NCI-H2171 (cell line): Measurements from ENCODE around the gene LSAMP.
A peak's percentile ranks its signal among the peaks of the same experiment; 100 is the strongest.

Experiments used
- DNase-seq: peaks from one replicate; lab custom pipeline; 2025; lab: John Stamatoyannopoulos, UW

Gene LSAMP

GRCh38 chr3:116445311-116445841, at the start of gene LSAMP:
Gene LSAMP, minus strand, starts transcription at chr3:116445487.
- peak; percentile 58 for DNase-seq

GRCh38 chr3:116492379-116492778, 47.1 kb upstream of the LSAMP start:
- DNase-seq, result no peak

GRCh38 chr3:116483135-116483534, 37.8 kb upstream of the LSAMP start:
- DNase-seq, result no peak

GRCh38 chr3:116476691-116477090, 31.4 kb upstream of the LSAMP start:
- no peak for DNase-seq

GRCh38 chr3:116474801-116475200, 29.5 kb upstream of the LSAMP start:
- no peak for DNase-seq

- DNase-seq, result peak; percentile 96
Measured at GRCh38 chr3:116474032-116474780, 28.9 kb upstream of the LSAMP start.

GRCh38 chr3:116473602-116474001, 28.3 kb upstream of the LSAMP start:
- DNase-seq, result no peak

- no peak for DNase-seq
Measured at GRCh38 chr3:116470605-116471197, 25.4 kb upstream of the LSAMP start.

GRCh38 chr3:116469546-116469945, 24.3 kb upstream of the LSAMP start:
- no peak for DNase-seq

- DNase-seq, result no peak
Measured at GRCh38 chr3:116464276-116464798, 19.1 kb upstream of the LSAMP start.

- DNase-seq, result no peak
Measured at GRCh38 chr3:116453666-116454346, 8.5 kb upstream of the LSAMP start.

GRCh38 chr3:116449546-116450350, 4.5 kb upstream of the LSAMP start:
- no peak for DNase-seq

- no peak for DNase-seq
Measured at GRCh38 chr3:116445990-116446389, 703 bp upstream of the LSAMP start.

GRCh38 chr3:116444819-116445310, 422 bp downstream of the LSAMP start:
- DNase-seq, result peak; percentile 33

- no peak for DNase-seq
Measured at GRCh38 chr3:116444115-116444747, 1.1 kb downstream of the LSAMP start.

- no peak for DNase-seq
Measured at GRCh38 chr3:116443191-116443661, 2.1 kb downstream of the LSAMP start.

- no peak for DNase-seq
Measured at GRCh38 chr3:116442331-116443021, 2.8 kb downstream of the LSAMP start.

- no peak for DNase-seq
Measured at GRCh38 chr3:116441652-116442051, 3.6 kb downstream of the LSAMP start.

- DNase-seq, result no peak
Measured at GRCh38 chr3:116440196-116440595, 5.1 kb downstream of the LSAMP start.

- no peak for DNase-seq
Measured at GRCh38 chr3:116433552-116433951, 11.7 kb downstream of the LSAMP start.
